NCI-H524 treated with DMSO at 0.1 percent for 48 hours (cell line): ENCODE measurements around the gene UGT2B17.
"Not testable (repeated sequence)": the region's sequence is repeated elsewhere in the genome, so short reads cannot be mapped to it uniquely, and the experiment has no call there.

ENCODE experiments used
- DNase-seq: peaks from one replicate; lab custom pipeline; 2025; lab: John Stamatoyannopoulos, UW

Gene UGT2B17

GRCh38 chr4:68576272-68577125, at the start of gene UGT2B17:
TSS of gene UGT2B17 (minus strand) at chr4:68576322. CDS start at chr4:68568484, 7,838 bp downstream.
- no peak for DNase-seq

- DNase-seq, result not testable (repeated sequence)
These were observed 46.6 kb upstream of the UGT2B17 start for GRCh38 chr4:68622731-68623130.

- DNase-seq, result no peak
These were observed 41.0 kb upstream of the UGT2B17 start for GRCh38 chr4:68617003-68617698.

- DNase-seq, result no peak
These were observed 39.7 kb upstream of the UGT2B17 start for GRCh38 chr4:68615699-68616422.

- no peak for DNase-seq
These were observed 37.6 kb upstream of the UGT2B17 start for GRCh38 chr4:68613752-68614151.

GRCh38 chr4:68606240-68606639, 30.1 kb upstream of the UGT2B17 start:
- DNase-seq, result no peak

GRCh38 chr4:68599150-68599549, 23.0 kb upstream of the UGT2B17 start:
- no peak for DNase-seq

- DNase-seq, result no peak
These were observed 21.4 kb upstream of the UGT2B17 start for GRCh38 chr4:68597482-68597881.

- DNase-seq, result no peak
These were observed 18.6 kb upstream of the UGT2B17 start for GRCh38 chr4:68594678-68595077.

- no peak for DNase-seq
These were observed 17.0 kb upstream of the UGT2B17 start for GRCh38 chr4:68593112-68593511.

GRCh38 chr4:68592673-68593072, 16.6 kb upstream of the UGT2B17 start:
- DNase-seq, result no peak

- DNase-seq, result no peak
These were observed 15.1 kb upstream of the UGT2B17 start for GRCh38 chr4:68591204-68591603.

GRCh38 chr4:68589790-68590189, 13.7 kb upstream of the UGT2B17 start:
- no peak for DNase-seq

GRCh38 chr4:68582339-68582717, 6.2 kb upstream of the UGT2B17 start:
- no peak for DNase-seq

GRCh38 chr4:68581383-68582338, 5.5 kb upstream of the UGT2B17 start:
- no peak for DNase-seq

GRCh38 chr4:68577590-68577989, 1.5 kb upstream of the UGT2B17 start:
- DNase-seq, result no peak

- not testable (repeated sequence) for DNase-seq
These were observed 486 bp downstream of the UGT2B17 start for GRCh38 chr4:68575636-68576035.

- DNase-seq, result no peak
These were observed 1.0 kb downstream of the UGT2B17 start for GRCh38 chr4:68575081-68575480.

GRCh38 chr4:68572653-68573170, 3.4 kb downstream of the UGT2B17 start:
- no peak for DNase-seq

GRCh38 chr4:68570122-68570507, 6.0 kb downstream of the UGT2B17 start:
- DNase-seq, result no peak

GRCh38 chr4:68569466-68570121, 6.5 kb downstream of the UGT2B17 start:
- DNase-seq, result no peak
